HG02938 (cell line): ENCODE measurements around the gene EPS8L3.

ENCODE experiments used
- ATAC-seq: cut with Tn5 transposase; IDR thresholded peaks from one replicate; pipeline ENCODE4 v1.9.1; 2021; ENCODE audit warnings: mild to moderate bottlenecking, moderate library complexity; ENCODE audit not compliant: unreplicated experiment

Gene EPS8L3

DNA sequence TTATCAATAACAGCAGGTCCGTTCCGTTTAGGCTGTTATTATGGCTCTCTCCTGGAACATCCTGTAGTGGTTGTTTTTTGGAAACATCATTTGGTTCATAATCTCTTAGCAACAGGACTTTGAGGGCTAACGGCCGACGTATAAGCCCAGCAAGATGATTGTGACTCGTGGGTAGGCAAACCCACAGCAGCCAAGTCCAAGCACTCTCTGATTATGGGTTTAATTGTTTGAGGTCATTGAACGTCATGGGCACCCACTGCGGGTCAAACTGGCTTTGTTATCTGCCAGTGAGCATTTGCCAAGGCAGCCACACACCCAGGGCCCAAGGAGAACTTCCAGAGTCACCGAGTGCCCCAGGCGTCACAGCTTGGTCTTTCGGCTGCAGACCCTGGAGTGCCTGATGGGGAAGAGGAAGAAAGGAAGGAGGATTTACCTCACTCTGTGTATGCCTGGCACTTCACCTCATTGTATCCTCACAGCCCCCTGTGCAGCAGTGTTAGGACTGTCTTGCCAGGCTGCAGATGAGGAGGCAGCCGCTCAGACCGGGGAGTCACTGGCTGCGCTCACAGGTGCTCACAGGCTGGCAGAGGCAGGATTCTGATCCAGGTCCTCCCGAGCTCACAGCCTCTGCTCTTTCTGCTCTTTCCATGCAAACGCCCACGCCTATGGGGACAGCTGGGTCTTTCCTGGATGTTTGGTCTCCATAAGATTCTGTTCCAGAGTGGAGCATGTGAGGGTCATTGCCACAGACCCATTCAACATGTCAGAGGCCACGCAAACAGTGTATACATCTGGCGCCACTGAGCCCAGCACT is 30.8 kb upstream of the EPS8L3 start:
- no peak for ATAC-seq

- ATAC-seq: no peak
Measured at GRCh38 chr1:109793486-109794318, 30.0 kb upstream of the EPS8L3 start.

DNA sequence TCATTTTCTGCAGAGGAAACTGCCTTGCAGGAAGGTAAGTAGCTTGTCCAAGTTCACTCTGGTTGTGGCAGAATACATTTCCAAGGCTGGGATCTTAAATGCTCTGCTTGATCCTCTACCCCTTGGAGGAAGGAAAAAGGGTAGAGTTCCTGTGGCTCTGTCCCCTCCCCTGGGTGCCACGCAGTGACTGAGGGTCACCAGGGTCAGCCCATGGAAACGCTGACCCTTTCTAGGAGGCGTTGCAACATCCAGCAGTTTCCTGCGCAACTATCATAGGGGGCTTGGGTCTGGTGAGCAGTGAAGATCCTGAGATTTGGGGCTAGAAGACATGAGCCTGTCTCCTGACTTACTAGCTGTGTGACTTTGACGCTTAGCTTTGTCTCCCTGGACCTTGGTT is 29.4 kb upstream of the EPS8L3 start:
- no peak for ATAC-seq

DNA sequence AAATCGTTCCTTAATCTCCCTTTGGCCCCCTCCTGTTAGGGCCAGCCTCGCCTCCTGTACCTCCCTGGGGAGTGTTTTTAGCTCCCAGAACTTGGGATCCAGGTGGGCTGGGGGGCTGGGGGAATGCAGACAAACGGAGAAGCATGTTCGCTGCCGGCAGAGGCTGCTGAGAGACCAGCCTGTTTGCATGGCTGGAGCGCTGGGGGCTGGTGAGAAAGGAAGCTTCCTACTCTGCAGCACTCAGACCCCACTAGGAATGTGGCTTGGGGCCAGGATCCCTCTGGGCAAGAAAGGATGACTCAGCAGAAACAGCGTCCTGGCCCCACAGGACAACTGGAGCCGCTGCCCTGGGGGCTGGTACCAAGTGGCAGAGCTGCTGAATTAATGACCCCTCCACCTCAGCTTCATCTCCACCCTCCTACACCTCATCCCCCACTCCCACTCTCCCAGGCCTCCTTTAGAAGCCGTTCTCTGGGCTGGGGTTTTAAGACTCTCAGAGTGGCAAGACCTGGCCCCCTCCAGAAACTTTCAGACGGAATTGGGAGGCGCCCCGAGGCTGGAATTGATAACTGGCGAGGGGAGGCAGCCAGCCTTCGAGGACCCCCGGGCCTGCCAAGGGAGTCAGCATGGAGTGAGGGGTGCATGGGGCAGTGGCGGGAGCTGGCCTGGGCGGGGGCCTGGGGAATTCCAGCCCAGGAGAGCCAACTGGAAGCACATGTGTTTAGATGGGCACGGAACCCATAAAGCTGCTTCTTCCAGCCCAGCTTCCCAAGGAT is 28.5 kb upstream of the EPS8L3 start:
- ATAC-seq: no peak

GRCh38 chr1:109791495-109792043 is 27.8 kb upstream of the EPS8L3 start:
- ATAC-seq: no peak

GRCh38 chr1:109790735-109791494 is 27.2 kb upstream of the EPS8L3 start:
- no peak for ATAC-seq

DNA sequence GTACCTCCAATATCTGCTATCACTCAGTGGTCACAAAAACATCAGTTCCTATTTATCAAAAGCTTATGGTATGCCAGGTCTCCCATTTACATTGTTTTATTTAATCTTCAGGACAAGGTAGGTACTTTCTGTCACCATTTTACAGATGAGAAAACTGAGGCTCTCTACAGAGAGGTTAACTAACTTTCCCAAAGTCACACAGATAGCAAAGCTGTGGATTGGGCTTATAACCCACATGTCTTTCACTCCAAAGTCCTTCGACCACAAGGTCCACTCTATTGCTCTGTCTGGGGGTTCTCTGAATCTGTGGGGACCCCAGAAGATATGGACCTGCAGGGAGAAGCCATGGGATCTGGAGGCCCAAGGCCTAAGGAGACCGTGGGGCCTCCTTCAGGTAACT is 26.6 kb upstream of the EPS8L3 start:
- ATAC-seq: no peak

GRCh38 chr1:109789551-109790180 is 25.9 kb upstream of the EPS8L3 start:
- ATAC-seq: no peak

- ATAC-seq: no peak
Measured at GRCh38 chr1:109788695-109789521, 25.2 kb upstream of the EPS8L3 start.

- ATAC-seq: no peak
Measured at GRCh38 chr1:109787845-109788601, 24.3 kb upstream of the EPS8L3 start.

DNA sequence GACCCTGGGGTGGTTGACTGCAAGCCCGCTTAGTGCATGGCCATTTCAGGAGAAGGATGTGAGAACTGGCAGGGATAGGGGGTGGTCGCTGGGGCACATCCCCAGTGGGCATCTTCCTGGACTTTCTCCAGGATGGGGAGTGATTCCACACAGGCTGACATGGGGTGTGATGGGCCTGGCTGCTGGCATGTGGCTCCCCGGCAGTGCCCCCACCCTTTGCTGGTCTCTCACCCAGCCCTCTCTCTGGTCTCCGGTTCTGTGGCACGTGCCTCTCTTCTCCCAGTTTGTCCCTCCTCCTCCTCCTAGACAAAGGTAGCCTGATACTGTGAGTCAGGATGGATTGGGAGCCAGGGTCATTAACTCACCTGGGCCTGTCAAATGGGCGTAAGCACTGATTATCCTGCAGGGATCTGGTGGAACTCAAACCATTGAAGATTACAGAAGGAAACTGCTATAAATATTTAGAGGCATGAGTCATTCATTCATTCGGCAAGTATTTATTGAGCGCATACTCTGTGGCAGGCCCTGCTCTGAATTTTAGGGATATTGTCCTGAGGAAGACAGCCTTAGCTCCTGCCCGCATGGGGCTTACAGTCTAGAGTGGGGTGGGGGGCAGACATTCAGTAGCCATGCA is 23.6 kb upstream of the EPS8L3 start:
- no peak for ATAC-seq

- no peak for ATAC-seq
Measured at GRCh38 chr1:109786531-109787021, 22.9 kb upstream of the EPS8L3 start.

GRCh38 chr1:109786112-109786480 is 22.4 kb upstream of the EPS8L3 start:
- ATAC-seq: no peak

DNA sequence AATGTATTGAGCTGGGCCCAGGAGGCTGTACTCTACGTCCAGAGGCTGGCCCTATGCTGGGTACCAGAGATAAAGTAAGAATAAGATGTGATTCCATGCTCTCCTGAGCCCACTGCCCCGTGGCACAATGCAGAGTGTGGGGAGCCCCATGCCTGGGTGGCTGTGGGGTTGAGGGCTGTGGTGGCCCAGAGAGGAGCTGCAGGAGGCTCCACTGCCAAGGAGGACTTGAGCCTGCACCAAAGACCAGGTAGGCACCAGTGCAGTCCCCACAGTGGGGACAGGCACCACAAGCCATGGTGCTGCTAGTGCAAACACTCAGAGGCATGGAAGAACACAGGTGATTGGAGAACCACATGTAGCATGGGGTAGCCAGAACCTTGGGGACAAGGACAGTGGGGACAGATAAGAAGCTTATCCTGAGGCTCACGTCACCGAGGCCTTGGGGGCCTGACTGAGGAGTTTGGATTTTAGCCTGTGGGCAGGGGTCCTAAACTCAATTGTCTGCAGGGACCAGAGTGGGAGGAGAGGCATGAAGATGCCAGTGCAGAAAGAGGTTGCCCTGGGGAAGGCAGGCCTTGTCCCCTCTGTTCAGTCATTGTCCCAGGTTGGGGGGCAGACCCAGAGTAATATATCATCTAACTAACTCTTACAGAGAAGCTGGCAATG is 21.9 kb upstream of the EPS8L3 start:
- no peak for ATAC-seq

- no peak for ATAC-seq
Measured at GRCh38 chr1:109784551-109785252, 21.0 kb upstream of the EPS8L3 start.

GRCh38 chr1:109783436-109783835 is 19.7 kb upstream of the EPS8L3 start:
- no peak for ATAC-seq

DNA sequence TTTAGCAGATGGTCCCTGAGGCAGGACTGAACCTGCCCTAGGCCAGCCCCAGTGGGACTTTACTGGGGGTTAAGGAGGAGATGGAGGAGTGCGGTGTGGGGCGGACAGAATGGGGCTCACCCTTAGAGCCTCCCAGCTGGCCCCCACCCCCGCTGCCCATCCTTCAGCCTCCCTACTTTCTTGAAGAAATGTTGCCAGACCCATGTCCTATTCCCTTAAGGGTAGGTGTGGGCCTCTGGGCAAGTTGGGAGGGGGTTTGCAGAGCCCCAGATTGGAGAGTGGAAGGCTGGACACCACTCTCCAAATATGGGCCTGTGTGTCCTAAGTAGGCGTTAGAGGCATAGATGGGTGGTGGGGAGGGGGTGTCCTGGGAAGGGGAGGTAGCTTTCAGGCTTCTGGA is 19.2 kb upstream of the EPS8L3 start:
- no peak for ATAC-seq
